Measurements from ENCODE around the gene SPOCD1. TPM values are rescaled to one million over a fixed set of nuclear protein-coding genes. Genes with fewer than 3 reads are reported as not detected.

SPOCD1 gene
- total and polyA plus RNA-seq, 8 donors: 0.32 to 10.9 (median 0.55) TPM

DNA sequence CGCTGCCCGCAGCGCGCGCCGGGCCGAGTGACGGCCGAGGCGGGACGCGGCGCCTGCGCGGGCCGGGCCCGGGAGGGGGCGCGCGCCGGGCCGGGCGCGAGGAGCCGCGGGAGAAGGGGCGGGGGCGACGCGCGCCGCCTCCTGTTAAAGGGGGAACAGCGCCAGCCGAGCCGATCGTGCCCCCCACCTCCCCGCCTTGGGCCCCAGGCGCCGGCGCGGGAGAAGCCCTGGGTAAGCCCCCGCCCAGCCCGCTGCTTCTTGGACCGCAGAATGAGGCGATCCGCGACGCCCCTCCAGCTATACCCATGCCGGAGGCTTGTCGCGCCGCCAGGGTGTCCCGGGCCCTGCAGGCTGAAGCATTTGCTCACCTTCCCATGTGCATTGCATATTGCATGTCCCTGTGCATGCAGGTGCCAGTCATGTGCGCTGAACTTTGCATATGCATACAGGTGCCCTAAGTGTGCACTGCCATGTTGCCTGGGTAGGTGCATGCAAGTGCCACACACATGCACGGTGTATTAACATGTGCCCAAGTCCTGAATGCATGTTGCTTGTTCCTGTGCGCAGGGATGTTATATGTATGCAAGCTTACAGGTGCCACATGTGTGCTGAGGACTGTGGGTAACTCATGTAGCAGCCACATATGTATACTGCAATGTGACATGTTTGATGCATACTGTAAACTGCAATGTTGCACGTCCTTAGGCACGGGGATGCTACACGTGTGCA is 51.3 kb downstream of the SPOCD1 start, which contains the start of gene ADGRB2:
TSS of gene ADGRB2 (minus strand) at position 29 of the 729 bp plus-strand sequence. CDS start 7,119 bp downstream, outside the sequence.
- Histone ChIP-seq H3K27me3 (peaks cover 32 to 95% of the 10 kb centered on the region in 2 donors), H3K36me3 (no peaks in the 10 kb centered on the region), H3K4me1 (peaks cover 7 to 38% of the 10 kb centered on the region in 2 donors), H3K9me3 (no peaks in the 10 kb centered on the region), H3K4me3 (peak within 1 kb of the TSS; percentile 22 to 31), H3K27ac (no peak within 1 kb of the TSS)
- intact Hi-C loops (cut with DNase I): no loop called here
- TF ChIP-seq, protein P1, sequence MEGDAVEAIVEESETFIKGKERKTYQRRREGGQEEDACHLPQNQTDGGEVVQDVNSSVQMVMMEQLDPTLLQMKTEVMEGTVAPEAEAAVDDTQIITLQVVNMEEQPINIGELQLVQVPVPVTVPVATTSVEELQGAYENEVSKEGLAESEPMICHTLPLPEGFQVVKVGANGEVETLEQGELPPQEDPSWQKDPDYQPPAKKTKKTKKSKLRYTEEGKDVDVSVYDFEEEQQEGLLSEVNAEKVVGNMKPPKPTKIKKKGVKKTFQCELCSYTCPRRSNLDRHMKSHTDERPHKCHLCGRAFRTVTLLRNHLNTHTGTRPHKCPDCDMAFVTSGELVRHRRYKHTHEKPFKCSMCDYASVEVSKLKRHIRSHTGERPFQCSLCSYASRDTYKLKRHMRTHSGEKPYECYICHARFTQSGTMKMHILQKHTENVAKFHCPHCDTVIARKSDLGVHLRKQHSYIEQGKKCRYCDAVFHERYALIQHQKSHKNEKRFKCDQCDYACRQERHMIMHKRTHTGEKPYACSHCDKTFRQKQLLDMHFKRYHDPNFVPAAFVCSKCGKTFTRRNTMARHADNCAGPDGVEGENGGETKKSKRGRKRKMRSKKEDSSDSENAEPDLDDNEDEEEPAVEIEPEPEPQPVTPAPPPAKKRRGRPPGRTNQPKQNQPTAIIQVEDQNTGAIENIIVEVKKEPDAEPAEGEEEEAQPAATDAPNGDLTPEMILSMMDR (IDR thresholded peaks at IDR 0.05): no peak
- ATAC-seq (peak; percentile 9), DNase-seq (peak in 1 of 4 donors; percentile 72)

GRCh38 chr1:31763671-31764311 is 52.0 kb downstream of the SPOCD1 start:
- H3K4me1 ChIP-seq: peaks cover 7 to 38% of the 10 kb centered on the region in 2 donors
- intact Hi-C loops (cut with DNase I): no loop called here
- TF ChIP-seq, protein P1 (IDR thresholded peaks at IDR 0.05): no peak

DNA sequence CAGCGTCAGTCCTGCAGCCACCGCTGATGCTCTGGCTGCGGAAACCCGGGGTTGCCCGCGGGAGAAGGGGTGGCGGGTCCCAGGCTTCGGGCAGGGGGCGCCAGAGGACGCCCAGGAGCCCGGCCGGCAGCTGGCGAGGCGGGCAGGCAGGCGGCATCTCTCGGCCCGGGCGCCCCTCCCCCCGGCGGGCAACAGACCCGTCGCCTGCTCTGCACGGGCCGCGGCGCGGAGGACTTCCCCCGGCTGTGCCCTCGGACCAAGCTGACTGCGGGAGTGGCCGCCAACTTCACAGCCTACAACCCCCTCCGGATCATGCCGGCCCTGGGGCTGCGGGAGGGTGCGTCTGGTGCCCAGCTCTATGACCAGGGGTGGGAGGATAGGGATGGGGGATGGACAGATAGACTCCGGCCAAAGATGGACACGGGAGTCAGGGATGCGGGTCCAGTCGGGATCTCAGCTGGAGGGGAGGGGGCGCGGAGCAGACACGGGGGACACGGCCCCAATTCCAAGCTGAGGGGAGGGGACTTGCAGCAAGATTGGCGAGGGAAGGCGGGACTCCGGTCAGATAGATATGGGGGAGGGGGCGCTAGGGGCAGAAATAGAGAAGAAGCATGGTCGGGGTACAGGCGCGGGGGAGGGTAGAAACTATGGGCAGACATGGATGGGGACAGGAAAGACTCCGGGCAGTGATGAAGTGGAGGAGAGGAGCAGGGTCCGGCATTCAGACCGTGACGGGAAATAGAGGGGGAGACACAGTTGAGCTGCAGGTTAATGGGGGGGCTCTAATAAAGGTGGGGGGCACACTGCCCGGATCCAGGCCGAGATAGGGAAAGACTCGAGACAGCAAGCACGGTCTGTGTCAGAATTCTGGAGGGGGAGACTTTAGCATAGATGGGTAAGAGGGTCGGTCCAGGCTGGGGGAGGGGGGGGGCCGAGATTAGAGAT is 52.8 kb downstream of the SPOCD1 start:
- Histone ChIP-seq H3K27me3 (peaks cover 32 to 89% of the 10 kb centered on the region in 2 donors), H3K27ac (no peak overlapping the region), H3K4me3 (peak overlapping the region; percentile 11 to 13), H3K4me1 (peaks cover 7 to 38% of the 10 kb centered on the region in 2 donors), H3K9me3 (no peaks in the 10 kb centered on the region), H3K36me3 (no peaks in the 10 kb centered on the region)
- intact Hi-C loops (cut with DNase I): no loop called here
- TF ChIP-seq, protein P1 (IDR thresholded peaks at IDR 0.05): peak; percentile 38 to 53
- ATAC-seq: peak; percentile 65
- peak in 3 of 4 donors; percentile 56 to 88 (median 78) for DNase-seq

More at GRCh38 chr1:31763671-31764311, 52.0 kb downstream of the SPOCD1 start:
- peaks cover 32 to 97% of the 10 kb centered on the region in 2 donors for H3K27me3 ChIP-seq
- peak in 1 of 4 donors; percentile 71 for DNase-seq
- ATAC-seq: no peak
- no peaks in the 10 kb centered on the region for H3K36me3 ChIP-seq
- no peaks in the 10 kb centered on the region for H3K9me3 ChIP-seq
- no peak overlapping the region for H3K27ac ChIP-seq
- H3K4me3 ChIP-seq: peak overlapping the region; percentile 22 to 31

- ATAC-seq: no peak
- peak in 1 of 4 donors; percentile 30 for DNase-seq
- H3K36me3 ChIP-seq: no peaks in the 10 kb centered on the region
- H3K4me1 ChIP-seq: peaks cover 7 to 38% of the 10 kb centered on the region in 2 donors
- no peak overlapping the region for H3K27ac ChIP-seq
- intact Hi-C loops (cut with DNase I): no loop called here
- H3K9me3 ChIP-seq: no peaks in the 10 kb centered on the region
- H3K4me3 ChIP-seq: no peak overlapping the region
- TF ChIP-seq, protein P1 (IDR thresholded peaks at IDR 0.05): no peak
- H3K27me3 ChIP-seq: peaks cover 32 to 82% of the 10 kb centered on the region in 2 donors
These were observed 53.5 kb downstream of the SPOCD1 start for GRCh38 chr1:31762323-31762722.

All from left lung (tissue), 10 donors.